ENCODE measurements around the gene DNAJB6.

- TF ChIP-seq, protein P1, sequence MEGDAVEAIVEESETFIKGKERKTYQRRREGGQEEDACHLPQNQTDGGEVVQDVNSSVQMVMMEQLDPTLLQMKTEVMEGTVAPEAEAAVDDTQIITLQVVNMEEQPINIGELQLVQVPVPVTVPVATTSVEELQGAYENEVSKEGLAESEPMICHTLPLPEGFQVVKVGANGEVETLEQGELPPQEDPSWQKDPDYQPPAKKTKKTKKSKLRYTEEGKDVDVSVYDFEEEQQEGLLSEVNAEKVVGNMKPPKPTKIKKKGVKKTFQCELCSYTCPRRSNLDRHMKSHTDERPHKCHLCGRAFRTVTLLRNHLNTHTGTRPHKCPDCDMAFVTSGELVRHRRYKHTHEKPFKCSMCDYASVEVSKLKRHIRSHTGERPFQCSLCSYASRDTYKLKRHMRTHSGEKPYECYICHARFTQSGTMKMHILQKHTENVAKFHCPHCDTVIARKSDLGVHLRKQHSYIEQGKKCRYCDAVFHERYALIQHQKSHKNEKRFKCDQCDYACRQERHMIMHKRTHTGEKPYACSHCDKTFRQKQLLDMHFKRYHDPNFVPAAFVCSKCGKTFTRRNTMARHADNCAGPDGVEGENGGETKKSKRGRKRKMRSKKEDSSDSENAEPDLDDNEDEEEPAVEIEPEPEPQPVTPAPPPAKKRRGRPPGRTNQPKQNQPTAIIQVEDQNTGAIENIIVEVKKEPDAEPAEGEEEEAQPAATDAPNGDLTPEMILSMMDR (IDR thresholded peaks at IDR 0.05; ENCODE audit: borderline replicate concordance, extremely low read depth, low read length, poor library complexity, severe bottlenecking): no peak
- no peak for TF ChIP-seq EZH2 (IDR thresholded peaks at IDR 0.05; ENCODE audit: borderline replicate concordance, low read depth, low read length, severe bottlenecking)
These were observed 58.4 kb downstream of the DNAJB6 start for GRCh38 chr7:157395206-157395605.
